KBM-7 (cell line): ENCODE measurements around the gene MPIG6B.

ENCODE experiments used
- DNase-seq: peaks from one replicate; pipeline ENCODE4 v3.0.0-alpha.2; 2015
- in situ Hi-C: fragments of 300-500 bp; cut with MboI; formaldehyde crosslinking; loops from 2 replicates; pipeline ENCODE4 v1.14.3; 2020; ENCODE audit warnings: low sequenced_read_pairs, low pct_unique_long_range_greater_than_20kb, mixed read lengths

Gene MPIG6B

GRCh38 chr6:31734247-31734820, 11.2 kb downstream of the MPIG6B start:
- in situ Hi-C loops = no loop called here

GRCh38 chr6:31734821-31735406, 11.7 kb downstream of the MPIG6B start:
- DNase-seq = peak; percentile 85
- in situ Hi-C loops = no loop called here

More at GRCh38 chr6:31734247-31734820, 11.2 kb downstream of the MPIG6B start:
- DNase-seq = no peak

GRCh38 chr6:31736021-31736767, 13.0 kb downstream of the MPIG6B start, which contains the start of gene CLIC1:
CLIC1 (minus strand) TSS chr6:31736530; CDS start chr6:31736300, 230 bp downstream.
- in situ Hi-C loops = no loop called here
- DNase-seq = peak; percentile 81

GRCh38 chr6:31736768-31737314, 13.7 kb downstream of the MPIG6B start:
- DNase-seq = no peak
- in situ Hi-C loops = no loop called here

- in situ Hi-C loops = no loop called here
- DNase-seq = peak; percentile 85
Observed at GRCh38 chr6:31737315-31737990, 14.3 kb downstream of the MPIG6B start.

GRCh38 chr6:31737991-31738979, 15.1 kb downstream of the MPIG6B start:
- DNase-seq = peak; percentile 98
- in situ Hi-C loops = no loop called here

GRCh38 chr6:31739639-31740396, 16.6 kb downstream of the MPIG6B start, which contains the start of gene MSH5:
MSH5 (plus strand) TSS chr6:31740005; CDS start chr6:31740467, 462 bp downstream.
- in situ Hi-C loops = no loop called here

GRCh38 chr6:31740397-31741223, 17.4 kb downstream of the MPIG6B start:
- in situ Hi-C loops = no loop called here
- peak; percentile 73 for DNase-seq

More at GRCh38 chr6:31739639-31740396, 16.6 kb downstream of the MPIG6B start, which contains the start of gene MSH5:
- peak; percentile 100 for DNase-seq

GRCh38 chr6:31741815-31742214, 18.6 kb downstream of the MPIG6B start:
- in situ Hi-C loops = no loop called here
- no peak for DNase-seq

GRCh38 chr6:31742894-31743293, 19.7 kb downstream of the MPIG6B start:
- DNase-seq = no peak

GRCh38 chr6:31744422-31744821, 21.2 kb downstream of the MPIG6B start:
- DNase-seq = no peak
- in situ Hi-C loops = no loop called here

More at GRCh38 chr6:31742894-31743293, 19.7 kb downstream of the MPIG6B start:
- in situ Hi-C loops = no loop called here

GRCh38 chr6:31749301-31750036, 26.3 kb downstream of the MPIG6B start:
- DNase-seq = no peak
- in situ Hi-C loops = no loop called here

GRCh38 chr6:31750411-31751022, 27.3 kb downstream of the MPIG6B start:
- in situ Hi-C loops = no loop called here
- DNase-seq = no peak

- DNase-seq = no peak
- in situ Hi-C loops = no loop called here
Observed at GRCh38 chr6:31752739-31753319, 29.7 kb downstream of the MPIG6B start.

GRCh38 chr6:31758281-31758680, 35.1 kb downstream of the MPIG6B start:
- DNase-seq = no peak
- in situ Hi-C loops = no loop called here
